Neural cell (in vitro differentiated cells): ENCODE data around the gene PLCL2.

Experiments
- EZH2 ChIP-seq: fragments of 200-600, 300-800 bp; shearing (Covaris generic), sonication (generic); IDR thresholded peaks from 2 replicates; pipeline ENCODE4 v1.6.1; 2014; ENCODE audit warnings: antibody characterized with exemption, low read length, borderline replicate concordance, mild to moderate bottlenecking; ENCODE audit not compliant: insufficient read depth, poor library complexity, severe bottlenecking
- TF ChIP-seq, protein P1 (sequence below): fragments of 450-650 bp; IDR thresholded peaks from 2 replicates; pipeline ENCODE4 v1.5.1; 2014; ENCODE audit warnings: antibody characterized with exemption, mild to moderate bottlenecking, moderate library complexity; ENCODE audit not compliant: poor library complexity, severe bottlenecking

GRCh38 chr3:16985608-16986007, 100.9 kb downstream of the PLCL2 start:
- TF ChIP-seq, protein P1, sequence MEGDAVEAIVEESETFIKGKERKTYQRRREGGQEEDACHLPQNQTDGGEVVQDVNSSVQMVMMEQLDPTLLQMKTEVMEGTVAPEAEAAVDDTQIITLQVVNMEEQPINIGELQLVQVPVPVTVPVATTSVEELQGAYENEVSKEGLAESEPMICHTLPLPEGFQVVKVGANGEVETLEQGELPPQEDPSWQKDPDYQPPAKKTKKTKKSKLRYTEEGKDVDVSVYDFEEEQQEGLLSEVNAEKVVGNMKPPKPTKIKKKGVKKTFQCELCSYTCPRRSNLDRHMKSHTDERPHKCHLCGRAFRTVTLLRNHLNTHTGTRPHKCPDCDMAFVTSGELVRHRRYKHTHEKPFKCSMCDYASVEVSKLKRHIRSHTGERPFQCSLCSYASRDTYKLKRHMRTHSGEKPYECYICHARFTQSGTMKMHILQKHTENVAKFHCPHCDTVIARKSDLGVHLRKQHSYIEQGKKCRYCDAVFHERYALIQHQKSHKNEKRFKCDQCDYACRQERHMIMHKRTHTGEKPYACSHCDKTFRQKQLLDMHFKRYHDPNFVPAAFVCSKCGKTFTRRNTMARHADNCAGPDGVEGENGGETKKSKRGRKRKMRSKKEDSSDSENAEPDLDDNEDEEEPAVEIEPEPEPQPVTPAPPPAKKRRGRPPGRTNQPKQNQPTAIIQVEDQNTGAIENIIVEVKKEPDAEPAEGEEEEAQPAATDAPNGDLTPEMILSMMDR = no peak
- TF ChIP-seq EZH2 = no peak
